ENCODE measurements around the gene TAP1.
"Not testable (repeated sequence)": the region's sequence is repeated elsewhere in the genome, so short reads cannot be mapped to it uniquely, and the experiment has no call there.

The TAP1 gene

GRCh38 chr6:32876603-32877002, 23.1 kb upstream of the TAP1 start:
- no peaks in the 10 kb centered on the region for H4K20me1 ChIP-seq (ENCODE audit: low read depth, low read length)
- H3K27ac ChIP-seq (ENCODE audit: low read depth, low read length): no peak overlapping the region
- H3K79me2 ChIP-seq (ENCODE audit: insufficient read depth, low read length): no peaks in the 10 kb centered on the region
- H3K27me3 ChIP-seq (ENCODE audit: low read length): no peaks in the 10 kb centered on the region
- H3K9me3 ChIP-seq (ENCODE audit: insufficient read depth, low read length): no peaks in the 10 kb centered on the region
- no peaks in the 10 kb centered on the region for H3K9me2 ChIP-seq (replicated peaks; ENCODE audit: insufficient read depth, low read length)
- H3F3A ChIP-seq (ENCODE audit: insufficient read depth): peaks cover under 1% of the 10 kb centered on the region; the same call in 1 of the 2 replicates
- no peak overlapping the region for H3K9ac ChIP-seq (ENCODE audit: low read length)
- no peaks in the 10 kb centered on the region for H3K36me3 ChIP-seq (ENCODE audit: low read length)
- no peak overlapping the region for H3K4me3 ChIP-seq (ENCODE audit: insufficient read depth, low read length, poor library complexity, severe bottlenecking)
- no peak overlapping the region for H3K4me2 ChIP-seq (ENCODE audit: low read depth, low read length, poor library complexity, severe bottlenecking)
- no peak overlapping the region for H2AFZ ChIP-seq (ENCODE audit: low read depth, low read length, severe bottlenecking)
- no peak for TF ChIP-seq EZH2phosphoT487 (conservative IDR thresholded peaks at IDR 0.05; ENCODE audit: low read length)
- TF ChIP-seq CTCF (IDR thresholded peaks at IDR 0.05; ENCODE audit: insufficient read depth, low read length, poor library complexity, severe bottlenecking): no peak

DNA sequence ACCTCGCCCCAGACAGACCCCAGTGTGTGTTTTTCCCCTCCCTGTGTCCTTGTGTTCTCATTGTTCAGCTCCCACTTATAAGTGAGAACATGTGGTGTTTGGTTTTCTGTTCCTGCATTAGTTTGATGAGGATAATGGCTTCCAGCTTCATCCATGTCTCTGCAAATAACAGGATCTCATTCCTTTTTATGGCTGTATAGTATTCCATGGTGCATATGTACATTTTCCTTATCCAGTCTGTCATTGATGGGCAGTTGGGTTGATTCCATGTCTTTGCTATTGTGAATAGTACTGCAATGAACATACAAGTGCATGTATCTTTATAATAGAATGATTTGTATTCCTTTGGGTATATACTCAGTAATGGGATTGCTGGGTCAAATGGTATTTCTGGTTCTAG, 20.4 kb upstream of the TAP1 start:
- not testable (repeated sequence) for H3F3A ChIP-seq (ENCODE audit: insufficient read depth); H3K27me3 ChIP-seq (ENCODE audit: low read length); H3K9me3 ChIP-seq (ENCODE audit: insufficient read depth, low read length); H3K36me3 ChIP-seq (ENCODE audit: low read length); H4K20me1 ChIP-seq (ENCODE audit: low read depth, low read length); H2AFZ ChIP-seq (ENCODE audit: low read depth, low read length, severe bottlenecking); H3K4me2 ChIP-seq (ENCODE audit: low read depth, low read length, poor library complexity, severe bottlenecking); H3K4me3 ChIP-seq (ENCODE audit: insufficient read depth, low read length, poor library complexity, severe bottlenecking); H3K79me2 ChIP-seq (ENCODE audit: insufficient read depth, low read length); H3K9me2 ChIP-seq (replicated peaks; ENCODE audit: insufficient read depth, low read length); H3K9ac ChIP-seq (ENCODE audit: low read length); H3K27ac ChIP-seq (ENCODE audit: low read depth, low read length)

- Histone ChIP-seq H3K9me2 (replicated peaks; ENCODE audit: insufficient read depth, low read length) (no peaks in the 10 kb centered on the region), H3K27ac (ENCODE audit: low read depth, low read length) (no peak overlapping the region), H3F3A (ENCODE audit: insufficient read depth) (peaks cover 25% of the 10 kb centered on the region), H4K20me1 (ENCODE audit: low read depth, low read length) (no peaks in the 10 kb centered on the region), H3K4me2 (ENCODE audit: low read depth, low read length, poor library complexity, severe bottlenecking) (peak overlapping the region; percentile 20), H3K9me3 (ENCODE audit: insufficient read depth, low read length) (no peaks in the 10 kb centered on the region), H2AFZ (ENCODE audit: low read depth, low read length, severe bottlenecking) (peak overlapping the region; percentile 80), H3K79me2 (ENCODE audit: insufficient read depth, low read length) (no peaks in the 10 kb centered on the region), H3K4me3 (ENCODE audit: insufficient read depth, low read length, poor library complexity, severe bottlenecking) (no peak overlapping the region), H3K9ac (ENCODE audit: low read length) (no peak overlapping the region), H3K36me3 (ENCODE audit: low read length) (no peaks in the 10 kb centered on the region), H3K27me3 (ENCODE audit: low read length) (no peaks in the 10 kb centered on the region)
- peak; percentile 99 for TF ChIP-seq CTCF (IDR thresholded peaks at IDR 0.05; ENCODE audit: insufficient read depth, low read length, poor library complexity, severe bottlenecking)
- no peak for TF ChIP-seq EZH2phosphoT487 (conservative IDR thresholded peaks at IDR 0.05; ENCODE audit: low read length)
Observed at GRCh38 chr6:32868257-32868788, 14.8 kb upstream of the TAP1 start.

GRCh38 chr6:32867554-32868256, 14.2 kb upstream of the TAP1 start:
- H3K79me2 ChIP-seq (ENCODE audit: insufficient read depth, low read length): no peaks in the 10 kb centered on the region
- H3K36me3 ChIP-seq (ENCODE audit: low read length): no peaks in the 10 kb centered on the region
- H3K4me2 ChIP-seq (ENCODE audit: low read depth, low read length, poor library complexity, severe bottlenecking): peak overlapping the region; percentile 20
- H3K9me3 ChIP-seq (ENCODE audit: insufficient read depth, low read length): no peaks in the 10 kb centered on the region
- no peaks in the 10 kb centered on the region for H3K9me2 ChIP-seq (replicated peaks; ENCODE audit: insufficient read depth, low read length)
- H3F3A ChIP-seq (ENCODE audit: insufficient read depth): peaks cover 28% of the 10 kb centered on the region
- no peaks in the 10 kb centered on the region for H4K20me1 ChIP-seq (ENCODE audit: low read depth, low read length)
- H3K27me3 ChIP-seq (ENCODE audit: low read length): no peaks in the 10 kb centered on the region
- H3K4me3 ChIP-seq (ENCODE audit: insufficient read depth, low read length, poor library complexity, severe bottlenecking): no peak overlapping the region
- no peak for TF ChIP-seq EZH2phosphoT487 (conservative IDR thresholded peaks at IDR 0.05; ENCODE audit: low read length)
- TF ChIP-seq CTCF (IDR thresholded peaks at IDR 0.05; ENCODE audit: insufficient read depth, low read length, poor library complexity, severe bottlenecking): no peak
- peak overlapping the region; percentile 40 for H3K27ac ChIP-seq (ENCODE audit: low read depth, low read length)
- peak overlapping the region; percentile 22 for H3K9ac ChIP-seq (ENCODE audit: low read length)
- H2AFZ ChIP-seq (ENCODE audit: low read depth, low read length, severe bottlenecking): peak overlapping the region; percentile 80

Measured in SU-DHL-6 (cell line).